ENCODE results near the gene NET1.
"Not testable (repeated sequence)": the region's sequence is repeated elsewhere in the genome, so short reads cannot be mapped to it uniquely, and the experiment has no call there.

NET1 gene

GRCh38 chr10:5399332-5399731, 13.0 kb upstream of the NET1 start:
- DNase-seq (ENCODE audit: low read depth in 3 of 3, low spot score in 1 of 3), result no peak

GRCh38 chr10:5400468-5401240, 11.7 kb upstream of the NET1 start:
- DNase-seq (ENCODE audit: low read depth in 3 of 3, low spot score in 1 of 3), result no peak

GRCh38 chr10:5402798-5403197, 9.6 kb upstream of the NET1 start:
- no peak for DNase-seq (ENCODE audit: low read depth in 3 of 3, low spot score in 1 of 3)

- no peak for DNase-seq (ENCODE audit: low read depth in 3 of 3, low spot score in 1 of 3)
These were observed 7.9 kb upstream of the NET1 start, which contains the start of gene TUBAL3 for GRCh38 chr10:5404208-5405041. Gene TUBAL3 (minus strand): TSS chr10:5404828. CDS start chr10:5404792, 36 bp downstream.

GRCh38 chr10:5406918-5407317, 5.4 kb upstream of the NET1 start:
- DNase-seq (ENCODE audit: low read depth in 3 of 3, low spot score in 1 of 3), result no peak

- DNase-seq (ENCODE audit: low read depth in 3 of 3, low spot score in 1 of 3), result not testable (repeated sequence)
These were observed 1.6 kb upstream of the NET1 start for GRCh38 chr10:5410787-5411186.

- DNase-seq (ENCODE audit: low read depth in 3 of 3, low spot score in 1 of 3), result no peak
These were observed 448 bp upstream of the NET1 start for GRCh38 chr10:5411941-5412276.

GRCh38 chr10:5413012-5413938, 918 bp downstream of the NET1 start:
- DNase-seq (ENCODE audit: low read depth in 3 of 3, low spot score in 1 of 3), result no peak

GRCh38 chr10:5416981-5417380, 4.6 kb downstream of the NET1 start:
- DNase-seq (ENCODE audit: low read depth in 3 of 3, low spot score in 1 of 3), result no peak

- no peak for DNase-seq (ENCODE audit: low read depth in 3 of 3, low spot score in 1 of 3)
These were observed 6.2 kb downstream of the NET1 start for GRCh38 chr10:5418584-5418983.

GRCh38 chr10:5419466-5420094, 7.2 kb downstream of the NET1 start:
- DNase-seq (ENCODE audit: low read depth in 3 of 3, low spot score in 1 of 3), result no peak

GRCh38 chr10:5423771-5424170, 11.4 kb downstream of the NET1 start:
- DNase-seq (ENCODE audit: low read depth in 3 of 3, low spot score in 1 of 3), result no peak

- DNase-seq (ENCODE audit: low read depth in 3 of 3, low spot score in 1 of 3), result no peak
These were observed 12.4 kb downstream of the NET1 start for GRCh38 chr10:5424751-5425150.

- DNase-seq (ENCODE audit: low read depth in 3 of 3, low spot score in 1 of 3), result no peak
These were observed 15.8 kb downstream of the NET1 start for GRCh38 chr10:5428133-5428532.

GRCh38 chr10:5433182-5433581, 20.8 kb downstream of the NET1 start:
- no peak for DNase-seq (ENCODE audit: low read depth in 3 of 3, low spot score in 1 of 3)

- no peak for DNase-seq (ENCODE audit: low read depth in 3 of 3, low spot score in 1 of 3)
These were observed 21.8 kb downstream of the NET1 start for GRCh38 chr10:5434017-5434753.

GRCh38 chr10:5435328-5435727, 23.0 kb downstream of the NET1 start:
- no peak for DNase-seq (ENCODE audit: low read depth in 3 of 3, low spot score in 1 of 3)

- no peak for DNase-seq (ENCODE audit: low read depth in 3 of 3, low spot score in 1 of 3)
These were observed 27.8 kb downstream of the NET1 start for GRCh38 chr10:5440206-5440605.

- DNase-seq (ENCODE audit: low read depth in 3 of 3, low spot score in 1 of 3), result no peak
These were observed 28.7 kb downstream of the NET1 start for GRCh38 chr10:5441106-5441505.

Data from stimulated activated CD4-positive, alpha-beta T cell treated with anti-CD3 and anti-CD28 coated beads, TNF-alpha, amount 100 ng/mL, for 1 hour (primary cell).